HL-60 (cell line): ENCODE results near the gene HSPA4.

ENCODE experiments used
- DNase-seq, 2 experiments: peaks; one replicate each; pipeline ENCODE4 v3.0.0-alpha.2; 2010 to 2020; ENCODE audit warnings: low read depth in 1 of 2, low spot score in 1 of 2
- H3K27ac ChIP-seq: fragments of 250-450 bp; sonication (Bioruptor Pico); replicated peaks from 2 replicates; pipeline ENCODE4 v1.5.1; 2020; ENCODE audit warnings: mild to moderate bottlenecking, moderate library complexity
- H3K27me3 ChIP-seq: fragments of 250-450 bp; sonication (Bioruptor Pico); 2 replicates; pipeline ENCODE4 v1.5.1; 2021; ENCODE audit warnings: mild to moderate bottlenecking, moderate library complexity; ENCODE audit not compliant: insufficient read depth, poor library complexity, severe bottlenecking
- H3K4me3 ChIP-seq: replicated peaks from 2 replicates; pipeline ENCODE4 v1.5.1; 2011; ENCODE audit warnings: mild to moderate bottlenecking, control low read depth, low read length; ENCODE audit not compliant: insufficient read depth
- GABPA ChIP-seq: IDR thresholded peaks from 2 replicates; pipeline ENCODE4 v1.6.1; 2012; ENCODE audit warnings: low read depth
- POLR2AphosphoS5 ChIP-seq: IDR thresholded peaks from 2 replicates; pipeline ENCODE4 v1.6.1; 2012; ENCODE audit warnings: low read depth
- REST ChIP-seq: IDR thresholded peaks from 2 replicates; pipeline ENCODE4 v1.6.1; 2012; ENCODE audit warnings: low read depth; ENCODE audit not compliant: insufficient replicate concordance
- SPI1 ChIP-seq: IDR thresholded peaks from 2 replicates; pipeline ENCODE4 v1.6.1; 2012; ENCODE audit warnings: low read depth, mild to moderate bottlenecking, borderline replicate concordance
- TF ChIP-seq, protein P1 (sequence below): IDR thresholded peaks from one replicate; pipeline ENCODE4 v1.5.1; 2011; ENCODE audit warnings: low read length, control low read depth, inconsistent platforms; ENCODE audit not compliant: insufficient read depth

HSPA4 gene

DNA sequence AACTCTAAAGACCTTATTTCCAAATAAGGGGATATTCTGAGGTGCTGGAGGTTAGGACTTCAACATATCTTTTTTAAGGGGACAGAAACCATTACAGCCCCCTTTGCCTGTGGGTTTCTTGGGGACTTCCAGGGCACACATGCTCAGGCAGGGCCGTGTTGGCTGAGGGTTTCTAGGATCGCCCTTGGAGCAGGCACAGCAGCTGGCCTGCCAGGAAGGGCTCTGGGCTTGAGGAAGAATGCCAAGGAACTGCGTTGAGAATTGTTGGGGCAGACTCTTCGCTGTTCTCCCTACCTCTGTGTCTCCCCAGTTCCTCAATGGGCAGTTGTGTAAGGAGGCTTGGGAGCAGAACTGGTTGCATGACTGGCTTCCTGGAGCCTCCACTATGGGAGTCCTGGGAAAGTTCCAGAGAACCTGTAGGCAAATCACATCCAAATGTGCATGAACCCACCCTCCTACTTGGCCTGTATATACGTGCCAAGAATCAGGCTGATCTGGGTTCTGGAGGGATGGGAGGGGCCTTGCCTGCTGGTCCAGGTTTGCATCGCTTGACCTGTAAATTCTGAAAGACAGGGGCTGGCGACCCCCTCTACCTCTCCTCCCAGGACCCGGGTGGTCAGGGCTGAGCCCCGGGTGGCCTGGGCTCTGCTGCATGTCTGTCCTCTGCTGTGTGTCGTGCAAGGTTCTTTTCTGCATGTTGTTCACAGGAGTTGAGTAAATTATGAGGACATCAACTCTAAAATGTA is 65.5 kb downstream of the HSPA4 start:
- H3K27me3 ChIP-seq: no peaks in the 10 kb centered on the region
- H3K27ac ChIP-seq: no peak overlapping the region
- DNase-seq: no peak
- no peak overlapping the region for H3K4me3 ChIP-seq
- no peak for TF ChIP-seq SPI1
- TF ChIP-seq, protein P1, sequence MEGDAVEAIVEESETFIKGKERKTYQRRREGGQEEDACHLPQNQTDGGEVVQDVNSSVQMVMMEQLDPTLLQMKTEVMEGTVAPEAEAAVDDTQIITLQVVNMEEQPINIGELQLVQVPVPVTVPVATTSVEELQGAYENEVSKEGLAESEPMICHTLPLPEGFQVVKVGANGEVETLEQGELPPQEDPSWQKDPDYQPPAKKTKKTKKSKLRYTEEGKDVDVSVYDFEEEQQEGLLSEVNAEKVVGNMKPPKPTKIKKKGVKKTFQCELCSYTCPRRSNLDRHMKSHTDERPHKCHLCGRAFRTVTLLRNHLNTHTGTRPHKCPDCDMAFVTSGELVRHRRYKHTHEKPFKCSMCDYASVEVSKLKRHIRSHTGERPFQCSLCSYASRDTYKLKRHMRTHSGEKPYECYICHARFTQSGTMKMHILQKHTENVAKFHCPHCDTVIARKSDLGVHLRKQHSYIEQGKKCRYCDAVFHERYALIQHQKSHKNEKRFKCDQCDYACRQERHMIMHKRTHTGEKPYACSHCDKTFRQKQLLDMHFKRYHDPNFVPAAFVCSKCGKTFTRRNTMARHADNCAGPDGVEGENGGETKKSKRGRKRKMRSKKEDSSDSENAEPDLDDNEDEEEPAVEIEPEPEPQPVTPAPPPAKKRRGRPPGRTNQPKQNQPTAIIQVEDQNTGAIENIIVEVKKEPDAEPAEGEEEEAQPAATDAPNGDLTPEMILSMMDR: no peak

DNA sequence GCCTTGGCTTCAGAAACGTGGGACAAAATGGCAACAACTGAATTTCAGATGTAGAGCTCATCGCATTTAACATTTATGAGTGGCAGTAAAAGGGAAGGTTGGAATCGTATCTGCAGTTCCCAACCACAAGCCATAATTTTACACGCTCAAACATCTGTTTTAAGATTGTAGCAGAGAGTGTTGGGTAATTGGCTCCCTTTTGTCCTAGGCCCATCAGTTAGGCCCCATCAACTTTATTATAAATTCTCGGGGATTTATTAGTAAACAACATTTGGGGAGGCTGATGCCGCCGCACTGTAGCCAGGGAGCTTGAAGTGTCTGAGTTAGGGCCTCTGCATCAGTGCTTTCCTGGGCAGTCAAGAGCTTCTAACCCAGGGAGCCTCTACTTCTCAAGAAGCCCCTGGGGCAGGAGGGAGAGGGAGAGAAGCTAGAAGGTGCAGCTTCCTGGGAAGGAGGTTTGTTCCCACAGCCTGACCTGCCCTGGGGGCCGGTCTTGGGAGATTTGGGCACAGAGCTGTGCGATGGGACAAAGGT is 66.2 kb downstream of the HSPA4 start:
- TF ChIP-seq GABPA (no peak), SPI1 (no peak), REST (no peak), POLR2AphosphoS5 (no peak)
- TF ChIP-seq, protein P1: no peak
- DNase-seq: no peak
- H3K27ac ChIP-seq: no peak overlapping the region
- H3K27me3 ChIP-seq: no peaks in the 10 kb centered on the region
- no peak overlapping the region for H3K4me3 ChIP-seq

DNA sequence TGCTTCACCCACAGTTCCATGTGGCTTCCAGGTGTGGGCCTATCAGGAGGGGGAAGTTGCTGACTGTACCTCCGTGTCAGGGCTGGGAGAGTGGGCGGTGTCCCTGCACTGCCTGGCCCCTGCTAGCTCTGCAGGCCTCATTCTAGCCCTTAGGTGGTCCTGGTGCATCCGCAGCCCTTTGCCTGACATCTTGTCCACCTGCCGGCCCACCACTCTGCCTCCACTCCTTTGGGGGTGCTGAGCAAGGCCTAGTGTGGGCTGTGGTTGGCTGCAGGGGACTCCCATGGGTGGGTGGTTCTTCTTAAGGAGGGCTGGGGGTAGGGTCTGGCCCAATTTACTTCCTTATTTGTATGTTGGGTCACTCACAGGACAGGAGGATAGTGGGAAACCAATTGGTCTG is 66.9 kb downstream of the HSPA4 start:
- H3K4me3 ChIP-seq: no peak overlapping the region
- TF ChIP-seq, protein P1: no peak
- TF ChIP-seq SPI1 (no peak), POLR2AphosphoS5 (no peak), GABPA (no peak), REST (no peak)
- no peak for DNase-seq
- H3K27ac ChIP-seq: no peak overlapping the region
- no peaks in the 10 kb centered on the region for H3K27me3 ChIP-seq

DNA sequence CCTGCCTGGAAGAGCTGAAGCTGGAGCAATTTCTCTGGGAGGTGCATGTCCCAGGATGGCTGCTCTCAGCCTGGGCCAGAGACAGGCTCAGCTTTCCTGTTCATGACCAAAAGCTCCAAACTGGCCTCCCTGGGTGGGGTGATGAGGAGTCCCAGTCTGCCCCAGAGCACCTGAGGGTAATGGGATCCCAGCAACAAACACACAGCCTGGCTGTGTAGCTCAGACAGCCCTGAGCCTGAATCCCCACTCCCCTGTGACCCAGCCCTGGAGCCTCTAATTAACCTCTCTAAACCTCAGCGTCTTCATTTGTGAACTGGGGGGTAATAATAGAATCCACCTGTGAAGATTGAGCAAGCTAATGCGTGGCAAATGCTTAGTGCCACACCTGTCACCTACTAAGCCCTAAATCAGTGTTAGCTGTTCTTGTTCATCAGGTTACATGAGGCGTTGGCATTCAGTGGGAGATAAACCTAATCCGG is 67.5 kb downstream of the HSPA4 start:
- Histone ChIP-seq H3K27me3 (no peaks in the 10 kb centered on the region), H3K27ac (no peak overlapping the region), H3K4me3 (no peak overlapping the region)
- no peak for DNase-seq
- no peak for TF ChIP-seq POLR2AphosphoS5
- TF ChIP-seq, protein P1: no peak
- no peak for TF ChIP-seq SPI1
- no peak for TF ChIP-seq GABPA
- no peak for TF ChIP-seq REST
